Activated naive CD4-positive, alpha-beta T cell treated with anti-CD3 and anti-CD28 coated beads for 36 hours (primary cell): Measurements from ENCODE around the gene RAD51B. TPM values are rescaled to one million over a fixed set of nuclear protein-coding genes. Genes with fewer than 3 reads are reported as not detected.
"Not testable (repeated sequence)": the region's sequence is repeated elsewhere in the genome, so short reads cannot be mapped to it uniquely, and the experiment has no call there.

Source experiments
- CTCF ChIA-PET: fragments of 350-600 bp; sonication (Branson Sonifier 250); formaldehyde crosslinking; loops from one replicate; lab custom pipeline; 2021; ENCODE audit warnings: antibody characterized with exemption; lab: Charles Lee
- DNase-seq: peaks from one replicate; pipeline ENCODE4 v3.0.0-alpha.2; 2020
- H3K27ac Mint-ChIP-seq: one replicate; pipeline ENCODE4 v1.8.0; 2021; ENCODE audit warnings: mild to moderate bottlenecking, mixed read lengths
- H3K27me3 Mint-ChIP-seq: one replicate; pipeline ENCODE4 v1.8.0; 2021; ENCODE audit warnings: low read depth, mixed read lengths
- H3K36me3 Mint-ChIP-seq: one replicate; pipeline ENCODE4 v1.8.0; 2021; ENCODE audit warnings: low read depth, mixed read lengths
- H3K4me1 Mint-ChIP-seq: one replicate; pipeline ENCODE4 v1.8.0; 2021; ENCODE audit warnings: low read depth, mixed read lengths
- H3K4me3 Mint-ChIP-seq: one replicate; pipeline ENCODE4 v1.8.0; 2021; ENCODE audit warnings: mild to moderate bottlenecking, moderate library complexity, mixed read lengths
- H3K9me3 Mint-ChIP-seq: one replicate; pipeline ENCODE4 v1.8.0; 2021; ENCODE audit warnings: mixed read lengths
- intact Hi-C: fragments of 100-400 bp; cut with micrococcal nuclease; formaldehyde crosslinking; loops from one replicate; pipeline ENCODE4 v1.15.1; 2023
- total RNA-seq, 2 experiments: library from RNA; stranded (reverse); gene quantifications; one replicate each; pipeline ENCODE4 v1.2.3, GENCODE V29; 2021

RAD51B gene
- total RNA-seq, 2 experiments from 2014 or later, result 44.8 to 47.6 TPM

- H3K27ac Mint-ChIP-seq, H3K36me3 Mint-ChIP-seq, H3K4me1 Mint-ChIP-seq, DNase-seq, CTCF ChIA-PET, intact Hi-C loops, H3K27me3 Mint-ChIP-seq, H3K4me3 Mint-ChIP-seq: not testable (repeated sequence)
- H3K9me3 Mint-ChIP-seq, result peaks cover 11% of the 10 kb centered on the region
These were observed 609.3 kb downstream of the RAD51B start for GRCh38 chr14:68428900-68429299.

GRCh38 chr14:68434173-68434572 is 614.6 kb downstream of the RAD51B start:
- CTCF ChIA-PET, result interaction anchor here (1.1 kb wide), 1 partner anchor 308 kb away, joined by 3 read pairs; no protein-coding TSS in a partner anchor
- H3K4me1 Mint-ChIP-seq, intact Hi-C loops, H3K27me3 Mint-ChIP-seq, H3K36me3 Mint-ChIP-seq, H3K27ac Mint-ChIP-seq, H3K4me3 Mint-ChIP-seq: not testable (repeated sequence)
- DNase-seq, result peak; percentile 30
- H3K9me3 Mint-ChIP-seq, result peaks cover 16% of the 10 kb centered on the region

DNA sequence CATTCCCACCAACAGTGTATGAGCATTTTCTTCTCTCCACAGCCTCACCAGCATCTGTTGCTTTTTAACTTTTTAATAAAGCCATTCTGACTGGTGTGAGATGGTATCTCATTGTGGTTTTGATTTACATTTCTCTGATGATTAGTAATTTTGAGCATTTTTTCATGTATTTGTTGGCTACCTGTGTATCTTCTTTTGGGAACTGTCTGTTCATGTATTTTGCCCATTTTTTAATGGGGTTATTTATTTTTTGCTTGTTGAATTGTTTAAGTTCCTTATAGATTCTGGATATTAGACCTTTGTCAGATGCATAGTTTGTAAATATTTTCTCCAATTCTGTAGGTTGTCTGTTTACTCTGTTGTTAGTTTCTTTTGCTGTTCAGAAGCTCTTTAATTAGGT is 616.1 kb downstream of the RAD51B start:
- H3K36me3 Mint-ChIP-seq, H3K4me3 Mint-ChIP-seq, H3K27ac Mint-ChIP-seq, intact Hi-C loops, H3K4me1 Mint-ChIP-seq, CTCF ChIA-PET, H3K27me3 Mint-ChIP-seq, DNase-seq, H3K9me3 Mint-ChIP-seq: not testable (repeated sequence)

DNA sequence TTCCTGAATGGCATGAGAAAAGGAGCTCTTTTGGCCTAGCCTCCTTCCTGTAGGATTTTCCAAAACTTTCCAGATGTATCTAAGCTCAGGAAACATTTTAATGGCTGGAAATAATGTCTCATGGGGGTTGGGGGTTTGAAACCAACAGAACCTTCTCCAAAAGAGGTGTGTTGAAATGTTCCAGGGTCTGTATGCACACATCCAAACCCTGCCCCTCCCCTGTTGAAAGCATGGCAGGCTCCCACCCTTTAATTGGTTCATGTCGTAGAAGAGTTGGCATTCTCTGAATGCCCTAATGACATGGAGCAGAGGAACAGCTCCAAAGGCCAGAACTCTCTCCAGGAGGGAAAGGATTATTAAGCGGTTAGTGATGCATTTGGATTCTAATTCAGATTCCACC is 620.1 kb downstream of the RAD51B start:
- no peaks in the 10 kb centered on the region for H3K4me1 Mint-ChIP-seq
- intact Hi-C loops, result no loop called here
- no peaks in the 10 kb centered on the region for H3K27me3 Mint-ChIP-seq
- peaks cover 5% of the 10 kb centered on the region for H3K36me3 Mint-ChIP-seq
- no peak for DNase-seq
- H3K9me3 Mint-ChIP-seq, result peaks cover 5% of the 10 kb centered on the region
- H3K27ac Mint-ChIP-seq, result no peak overlapping the region
- no peak overlapping the region for H3K4me3 Mint-ChIP-seq
- CTCF ChIA-PET, result no interaction called here

DNA sequence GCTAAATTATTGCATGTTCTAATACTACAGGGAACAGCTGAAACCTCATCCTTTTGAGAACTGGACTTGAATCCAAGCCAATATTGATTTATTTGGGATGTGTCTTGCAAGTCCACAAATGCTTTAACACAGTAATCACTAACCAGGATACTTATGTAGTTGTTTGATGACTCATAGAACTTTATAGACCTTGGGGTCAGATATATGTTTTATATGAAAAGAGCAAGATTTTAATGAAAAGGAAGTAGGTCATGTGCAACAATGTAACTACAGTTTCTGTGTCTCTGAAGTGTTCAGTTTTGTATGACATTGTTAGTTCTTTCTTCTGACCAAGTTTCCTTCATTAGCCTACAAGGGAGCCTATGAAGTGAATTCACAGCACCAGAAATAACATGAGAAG is 621.2 kb downstream of the RAD51B start:
- Mint-ChIP-seq H3K27me3 (no peaks in the 10 kb centered on the region), H3K4me3 (no peak overlapping the region), H3K27ac (no peak overlapping the region), H3K4me1 (no peaks in the 10 kb centered on the region), H3K36me3 (peaks cover 5% of the 10 kb centered on the region), H3K9me3 (peaks cover 5% of the 10 kb centered on the region)
- intact Hi-C loops, result no loop called here
- CTCF ChIA-PET, result no interaction called here
- no peak for DNase-seq

GRCh38 chr14:68441542-68441941 is 622.0 kb downstream of the RAD51B start:
- peaks cover under 1% of the 10 kb centered on the region for H3K36me3 Mint-ChIP-seq
- no peak overlapping the region for H3K27ac Mint-ChIP-seq
- H3K9me3 Mint-ChIP-seq, result peaks cover under 1% of the 10 kb centered on the region
- DNase-seq, result no peak
- H3K4me1 Mint-ChIP-seq, result no peaks in the 10 kb centered on the region
- intact Hi-C loops, result no loop called here
- no peaks in the 10 kb centered on the region for H3K27me3 Mint-ChIP-seq
- no peak overlapping the region for H3K4me3 Mint-ChIP-seq
- CTCF ChIA-PET, result no interaction called here

DNA sequence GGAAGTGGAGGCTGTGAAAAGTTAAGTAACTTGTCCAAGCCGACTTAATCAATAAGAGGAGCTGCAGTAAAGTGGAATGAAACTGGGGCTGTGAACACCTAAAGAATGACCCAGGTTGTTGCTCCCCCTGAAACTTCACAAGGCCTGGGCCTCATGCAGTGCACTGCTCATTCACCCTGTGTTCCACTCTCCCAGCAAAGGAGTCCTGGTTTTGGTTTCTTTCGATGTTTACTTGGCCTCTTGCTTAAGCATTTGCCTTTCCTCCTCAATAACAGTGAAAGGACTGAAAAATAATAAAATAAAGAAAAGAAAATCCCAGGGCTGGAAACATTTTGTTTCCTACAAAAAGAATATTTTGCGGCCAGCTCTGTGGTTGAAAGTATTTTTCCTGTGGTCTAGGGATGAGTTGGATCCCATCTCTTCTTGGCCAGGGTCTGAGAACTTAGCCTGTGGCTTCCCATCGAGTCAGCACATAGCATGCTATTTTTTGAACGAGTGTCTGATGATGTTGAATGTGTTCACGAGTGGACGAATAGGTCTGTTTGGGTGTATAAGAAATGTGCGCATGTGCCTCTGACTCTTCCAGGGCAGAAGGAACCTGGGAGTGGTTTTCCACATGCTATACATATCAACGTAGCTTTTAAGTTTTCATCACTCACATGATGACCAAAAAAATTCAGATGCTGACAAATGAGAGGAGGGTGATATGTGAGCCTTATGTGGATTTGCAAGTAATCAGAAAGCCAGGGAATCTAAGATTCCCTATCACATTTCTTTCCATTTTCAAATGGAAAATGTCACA is 623.5 kb downstream of the RAD51B start:
- Mint-ChIP-seq H3K36me3 (no peaks in the 10 kb centered on the region), H3K27ac (no peak overlapping the region), H3K4me3 (no peak overlapping the region), H3K27me3 (no peaks in the 10 kb centered on the region), H3K4me1 (peaks cover 2% of the 10 kb centered on the region), H3K9me3 (no peaks in the 10 kb centered on the region)
- CTCF ChIA-PET, result interaction anchor here (0.6 to 0.7 kb wide), 3 partner anchors 372 to 401 kb away, joined by 3 to 4 read pairs (median 3); no protein-coding TSS in a partner anchor
- intact Hi-C loops, result no loop called here
- no peak for DNase-seq

GRCh38 chr14:68444449-68445168 is 625.0 kb downstream of the RAD51B start:
- intact Hi-C loops, result no loop called here
- Mint-ChIP-seq H3K9me3 (no peaks in the 10 kb centered on the region), H3K27ac (no peak overlapping the region), H3K4me1 (peaks cover 2% of the 10 kb centered on the region), H3K27me3 (no peaks in the 10 kb centered on the region), H3K36me3 (no peaks in the 10 kb centered on the region), H3K4me3 (no peak overlapping the region)
- DNase-seq, result no peak
- CTCF ChIA-PET, result interaction anchor here (0.6 to 1.5 kb wide), 2 partner anchors 175 to 400 kb away, joined by 3 read pairs; no protein-coding TSS in a partner anchor

GRCh38 chr14:68446243-68447040 is 626.9 kb downstream of the RAD51B start:
- H3K9me3 Mint-ChIP-seq, result no peaks in the 10 kb centered on the region
- CTCF ChIA-PET, result no interaction called here

GRCh38 chr14:68447581-68448251 is 628.1 kb downstream of the RAD51B start:
- CTCF ChIA-PET, result interaction anchor here (0.6 to 0.7 kb wide), 4 partner anchors 33 to 341 kb away, joined by 3 to 4 read pairs (median 3); no protein-coding TSS in a partner anchor
- Mint-ChIP-seq H3K36me3 (no peaks in the 10 kb centered on the region), H3K27ac (no peak overlapping the region), H3K4me1 (peaks cover 2% of the 10 kb centered on the region), H3K9me3 (no peaks in the 10 kb centered on the region), H3K4me3 (no peak overlapping the region), H3K27me3 (no peaks in the 10 kb centered on the region)
- intact Hi-C loops, result no loop called here
- no peak for DNase-seq

More at GRCh38 chr14:68446243-68447040, 626.9 kb downstream of the RAD51B start:
- peaks cover 2% of the 10 kb centered on the region for H3K4me1 Mint-ChIP-seq
- H3K27ac Mint-ChIP-seq, result no peak overlapping the region
- no peaks in the 10 kb centered on the region for H3K36me3 Mint-ChIP-seq
- intact Hi-C loops, result no loop called here
- no peak for DNase-seq
- H3K27me3 Mint-ChIP-seq, result no peaks in the 10 kb centered on the region
- H3K4me3 Mint-ChIP-seq, result no peak overlapping the region

DNA sequence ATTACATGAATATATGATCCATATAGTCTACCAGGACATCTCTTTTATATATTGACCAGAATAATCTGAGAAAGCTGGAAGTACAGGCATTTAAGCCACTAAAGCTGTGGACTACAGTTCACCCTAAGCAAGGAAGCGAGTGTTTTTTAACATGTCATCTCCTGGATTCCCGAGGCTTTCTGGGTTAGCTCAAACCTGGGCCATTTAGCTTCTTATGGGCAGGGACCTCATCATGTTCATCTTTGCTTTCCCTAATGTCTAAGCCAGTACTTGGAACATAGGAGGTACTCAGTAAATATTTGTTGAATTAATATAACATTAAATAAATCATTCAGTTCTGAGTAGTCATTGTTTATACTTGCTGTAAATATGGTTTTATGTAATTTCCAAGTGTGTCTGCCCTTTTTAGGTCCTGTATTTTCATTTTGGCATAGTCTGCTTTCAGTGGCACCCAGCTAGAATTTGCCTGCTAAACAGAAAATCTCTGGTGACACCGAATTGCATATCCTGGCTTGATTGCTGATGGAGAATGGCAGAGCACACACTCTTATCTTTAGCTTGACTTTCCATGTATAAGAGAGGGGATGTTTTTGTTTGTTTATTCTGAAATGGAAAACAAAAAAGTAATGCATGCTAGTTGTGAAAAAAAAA is 628.8 kb downstream of the RAD51B start:
- Mint-ChIP-seq H3K36me3 (no peaks in the 10 kb centered on the region), H3K27me3 (no peaks in the 10 kb centered on the region), H3K4me3 (no peak overlapping the region), H3K9me3 (no peaks in the 10 kb centered on the region), H3K27ac (no peak overlapping the region), H3K4me1 (peaks cover 2% of the 10 kb centered on the region)
- CTCF ChIA-PET, result interaction anchor here (0.6 to 1.4 kb wide), 6 partner anchors 14 to 354 kb away, joined by 3 to 4 read pairs (median 3); no protein-coding TSS in a partner anchor
- no peak for DNase-seq
- intact Hi-C loops, result no loop called here
